GM18867 (cell line): ENCODE results near the gene NAP1L2.
"Not testable (repeated sequence)": the region's sequence is repeated elsewhere in the genome, so short reads cannot be mapped to it uniquely, and the experiment has no call there.

Experiments used
- ATAC-seq: cut with Tn5 transposase; IDR thresholded peaks from one replicate; pipeline ENCODE4 v1.9.1; 2021; ENCODE audit warnings: mild to moderate bottlenecking, moderate library complexity; ENCODE audit not compliant: unreplicated experiment

Gene NAP1L2, protein sequence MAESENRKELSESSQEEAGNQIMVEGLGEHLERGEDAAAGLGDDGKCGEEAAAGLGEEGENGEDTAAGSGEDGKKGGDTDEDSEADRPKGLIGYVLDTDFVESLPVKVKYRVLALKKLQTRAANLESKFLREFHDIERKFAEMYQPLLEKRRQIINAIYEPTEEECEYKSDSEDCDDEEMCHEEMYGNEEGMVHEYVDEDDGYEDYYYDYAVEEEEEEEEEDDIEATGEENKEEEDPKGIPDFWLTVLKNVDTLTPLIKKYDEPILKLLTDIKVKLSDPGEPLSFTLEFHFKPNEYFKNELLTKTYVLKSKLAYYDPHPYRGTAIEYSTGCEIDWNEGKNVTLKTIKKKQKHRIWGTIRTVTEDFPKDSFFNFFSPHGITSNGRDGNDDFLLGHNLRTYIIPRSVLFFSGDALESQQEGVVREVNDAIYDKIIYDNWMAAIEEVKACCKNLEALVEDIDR

DNA sequence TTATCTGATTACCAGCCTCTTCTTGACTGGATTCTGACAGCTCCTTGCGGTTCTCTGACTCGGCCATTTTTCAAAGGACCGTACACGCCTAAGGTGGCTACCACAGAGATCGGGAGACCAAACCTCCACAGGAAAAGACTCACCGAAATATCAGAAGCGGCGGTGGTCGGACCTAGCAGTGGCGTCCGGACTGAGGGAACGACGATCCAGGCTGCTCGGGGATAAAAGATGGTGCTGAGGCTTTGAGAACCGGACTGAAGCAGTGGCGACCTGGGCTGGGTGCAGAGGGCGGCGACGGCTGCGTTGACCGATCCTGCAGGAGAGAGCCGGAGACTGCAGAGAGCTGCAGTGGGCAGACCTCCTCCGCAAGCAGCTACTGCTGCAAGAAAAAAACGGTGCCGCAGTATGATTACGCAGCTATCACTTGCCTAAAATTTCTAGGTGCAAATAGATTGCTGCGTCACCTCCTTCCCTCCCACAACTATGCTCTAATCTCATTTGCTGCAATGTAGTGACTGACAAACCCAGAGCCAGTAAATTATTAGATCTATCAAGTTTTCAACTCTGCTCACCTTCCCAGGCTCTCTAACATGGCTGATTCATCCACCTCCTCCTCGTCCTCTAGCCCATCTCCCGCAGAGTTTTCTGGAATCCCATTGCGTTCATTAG, at the start of gene NAP1L2:
Gene NAP1L2 (minus strand): TSS at position 426 of the 669 bp plus-strand sequence. CDS start 359 bp downstream, at position 67.
- peak; percentile 70 for ATAC-seq

- ATAC-seq: no peak
Observed at GRCh38 chrX:73262991-73263390, 48.3 kb upstream of the NAP1L2 start.

- no peak for ATAC-seq
Observed at GRCh38 chrX:73239242-73239641, 24.6 kb upstream of the NAP1L2 start.

DNA sequence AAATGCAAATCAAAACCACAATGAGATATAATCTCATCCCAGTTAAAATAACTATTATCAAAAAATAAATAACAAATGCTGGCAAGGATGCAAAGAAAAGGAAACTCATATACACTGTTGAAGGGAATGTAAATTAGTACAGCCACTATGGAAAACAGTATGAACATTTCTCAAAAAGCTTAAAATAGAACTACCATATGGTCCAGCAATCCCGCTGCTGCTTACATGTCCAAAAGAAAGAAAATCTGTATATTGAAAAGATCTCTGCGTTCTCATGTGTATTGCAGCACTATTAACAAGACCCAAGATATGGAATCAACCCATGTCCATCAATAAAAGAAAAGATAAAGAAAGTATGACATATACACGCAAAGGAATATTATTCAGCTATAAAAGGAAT, 3.0 kb upstream of the NAP1L2 start:
- ATAC-seq: no peak

- no peak for ATAC-seq
Observed at GRCh38 chrX:73215246-73215645, 595 bp upstream of the NAP1L2 start.

GRCh38 chrX:73213734-73214425, 771 bp downstream of the NAP1L2 start:
- ATAC-seq: peak; percentile 3

DNA sequence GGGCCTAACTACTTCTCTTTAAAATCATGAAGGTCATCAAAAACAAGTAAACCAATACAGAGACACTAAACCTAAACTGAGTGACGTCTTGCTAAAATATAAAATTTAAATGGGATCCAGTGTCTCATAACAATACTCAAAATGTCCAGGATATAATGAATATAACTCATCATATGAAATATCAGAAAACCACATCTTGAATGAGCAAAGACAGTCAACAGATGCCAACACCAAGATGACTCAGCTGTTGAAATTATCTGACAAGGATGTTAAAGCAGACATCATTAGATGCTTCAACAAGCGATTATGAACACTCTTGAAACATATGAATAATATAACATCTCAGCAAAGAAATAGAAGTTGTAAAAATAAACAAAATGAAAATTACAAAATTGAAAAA, 8.3 kb downstream of the NAP1L2 start:
- no peak for ATAC-seq

- ATAC-seq: no peak
Observed at GRCh38 chrX:73182502-73183114, 32.0 kb downstream of the NAP1L2 start.

- not testable (repeated sequence) for ATAC-seq
Observed at GRCh38 chrX:73168945-73169344, 45.7 kb downstream of the NAP1L2 start.
